Prostate gland (tissue), 2 donors: ENCODE measurements around the gene RTRAF. TPM values are rescaled to one million over a fixed set of nuclear protein-coding genes. Genes with fewer than 3 reads are reported as not detected.

ENCODE experiments used
- DNase-seq: peaks from one replicate; pipeline ENCODE4 v3.0.0-alpha.2; 2019; ENCODE audit warnings: low spot score
- H3K27ac ChIP-seq, 2 donors: fragments of 200-600 bp; sonication (generic); 2 replicates each; pipeline ENCODE4 v1.5.1; 2017 to 2019
- H3K27me3 ChIP-seq: fragments of 200-600 bp; sonication (generic); replicated peaks from 2 replicates; pipeline ENCODE4 v1.5.1; 2019; ENCODE audit not compliant: insufficient read depth
- H3K36me3 ChIP-seq, 2 donors: fragments of 200-600 bp; sonication (generic); 1 replicate in 1 of 2; 2 replicates in 1 of 2; pipeline versions ENCODE4 v1.5.1 to v1.8.1; 2017 to 2019
- H3K4me1 ChIP-seq: fragments of 200-600 bp; sonication (generic); replicated peaks from 2 replicates; pipeline ENCODE4 v1.5.1; 2019
- H3K4me3 ChIP-seq, 2 donors: fragments of 200-600 bp; sonication (generic); 2 replicates each; pipeline ENCODE4 v1.5.1; 2017 to 2019
- H3K9me3 ChIP-seq: fragments of 200-600 bp; sonication (generic); 2 replicates; pipeline ENCODE4 v1.5.1; 2017
- POLR2A ChIP-seq: fragments of 450-650 bp; IDR thresholded peaks from one replicate; pipeline ENCODE4 v1.6.1; 2016; ENCODE audit warnings: antibody characterized with exemption, mild to moderate bottlenecking
- POLR2AphosphoS5 ChIP-seq: sonication (generic); formaldehyde crosslinking; IDR thresholded peaks from one replicate; pipeline ENCODE4 v1.6.1; 2017; ENCODE audit warnings: antibody characterized with exemption
- WGBS: methylation state at CpG from one replicate; pipeline ENCODE4 v1.1.5; 2018; 5-methylcytosine and 5-hydroxymethylcytosine counted together
- intact Hi-C: fragments of 100-400 bp; cut with DNase I; formaldehyde crosslinking; loops from one replicate; pipeline ENCODE4 v1.14.2; 2022
- total RNA-seq, 2 donors: library from RNA; depleted of rRNA; stranded (reverse); fragments of >200 nt; gene quantifications; one replicate each; pipeline ENCODE4 v1.1.0, GENCODE V29; 2016
- TF ChIP-seq, protein P1 (sequence below), 4 experiments: fragments of 200-600 bp in 2 of 4; fragments of 450-650 bp in 2 of 4; sonication (generic) in 2 of 4; IDR thresholded peaks; 1 replicate in 3 of 4; 2 replicates in 1 of 4; pipeline ENCODE4 v1.5.1; 2016 to 2019; ENCODE audit warnings: antibody characterized with exemption in 4 of 4, mild to moderate bottlenecking in 2 of 4, moderate library complexity in 2 of 4

Gene RTRAF
- 100 to 1,000 TPM in 1 of 2 donors, 10 to 100 TPM in 1; 62.6 to 105 TPM for total RNA-seq

DNA sequence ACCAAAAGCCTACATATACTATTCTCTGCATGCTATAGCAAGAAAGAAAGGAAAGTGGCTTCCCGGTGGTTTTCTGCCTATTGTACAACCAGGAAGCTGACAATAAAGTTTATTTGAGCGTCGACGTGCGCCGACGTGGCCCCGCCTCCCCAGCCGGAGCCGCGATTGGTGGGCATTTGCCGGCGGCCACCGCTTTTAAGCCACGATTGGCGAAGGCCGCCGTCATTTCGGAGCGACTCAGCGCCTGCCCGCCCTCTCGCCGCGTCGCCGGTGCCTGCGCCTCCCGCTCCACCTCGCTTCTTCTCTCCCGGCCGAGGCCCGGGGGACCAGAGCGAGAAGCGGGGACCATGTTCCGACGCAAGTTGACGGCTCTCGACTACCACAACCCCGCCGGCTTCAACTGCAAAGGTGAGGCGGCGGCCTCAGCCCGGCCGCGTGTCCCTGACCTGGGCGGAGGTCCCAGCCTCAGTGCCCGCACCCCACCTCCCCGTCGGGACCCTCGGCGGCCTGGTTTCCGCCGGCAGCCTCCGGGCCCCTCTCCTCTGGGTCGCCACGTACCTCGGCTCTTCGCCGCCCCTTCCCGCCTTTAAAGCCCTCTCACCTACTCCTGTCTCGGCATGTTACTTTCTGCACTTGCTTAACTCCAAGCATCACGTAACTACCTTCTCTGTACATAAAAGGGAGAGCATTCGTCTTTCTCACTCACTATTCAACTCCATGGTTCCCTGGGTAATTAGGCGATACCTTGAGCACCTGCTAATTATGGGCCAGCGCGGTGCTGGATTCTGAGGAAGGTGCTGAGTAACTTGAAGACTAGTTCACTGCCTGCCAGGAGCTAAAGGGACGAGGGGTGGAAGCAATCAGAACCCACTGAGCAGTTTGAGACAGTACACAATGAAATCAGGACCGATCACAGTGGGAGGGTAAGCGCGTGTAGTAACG lies at the start of gene RTRAF:
RTRAF (plus strand) TSS at position 254 of the 942 bp plus-strand sequence; CDS start at position 348, 94 bp downstream.
- intact Hi-C loops, result loop anchor here (10.0 kb wide), 1 partner anchor 485 kb away; no protein-coding TSS in a partner anchor
- Histone ChIP-seq H3K9me3 (no peaks in the 10 kb centered on the region), H3K4me1 (peaks cover 4% of the 10 kb centered on the region), H3K4me3 (peak within 1 kb of the TSS; percentile 64 to 87), H3K27me3 (no peaks in the 10 kb centered on the region), H3K27ac (peak within 1 kb of the TSS; percentile 76 to 86), H3K36me3 (no peaks in the 10 kb centered on the region)
- WGBS, result under 1% methylated on average over 72 of the region's 72 CpGs
- DNase-seq, result peak; percentile 94
- TF ChIP-seq POLR2A, result peak; percentile 68
- TF ChIP-seq, protein P1, sequence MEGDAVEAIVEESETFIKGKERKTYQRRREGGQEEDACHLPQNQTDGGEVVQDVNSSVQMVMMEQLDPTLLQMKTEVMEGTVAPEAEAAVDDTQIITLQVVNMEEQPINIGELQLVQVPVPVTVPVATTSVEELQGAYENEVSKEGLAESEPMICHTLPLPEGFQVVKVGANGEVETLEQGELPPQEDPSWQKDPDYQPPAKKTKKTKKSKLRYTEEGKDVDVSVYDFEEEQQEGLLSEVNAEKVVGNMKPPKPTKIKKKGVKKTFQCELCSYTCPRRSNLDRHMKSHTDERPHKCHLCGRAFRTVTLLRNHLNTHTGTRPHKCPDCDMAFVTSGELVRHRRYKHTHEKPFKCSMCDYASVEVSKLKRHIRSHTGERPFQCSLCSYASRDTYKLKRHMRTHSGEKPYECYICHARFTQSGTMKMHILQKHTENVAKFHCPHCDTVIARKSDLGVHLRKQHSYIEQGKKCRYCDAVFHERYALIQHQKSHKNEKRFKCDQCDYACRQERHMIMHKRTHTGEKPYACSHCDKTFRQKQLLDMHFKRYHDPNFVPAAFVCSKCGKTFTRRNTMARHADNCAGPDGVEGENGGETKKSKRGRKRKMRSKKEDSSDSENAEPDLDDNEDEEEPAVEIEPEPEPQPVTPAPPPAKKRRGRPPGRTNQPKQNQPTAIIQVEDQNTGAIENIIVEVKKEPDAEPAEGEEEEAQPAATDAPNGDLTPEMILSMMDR (IDR thresholded peaks at IDR 0.05), result peak in 1 of 4 experiments; percentile 31
- peak; percentile 97 for TF ChIP-seq POLR2AphosphoS5

DNA sequence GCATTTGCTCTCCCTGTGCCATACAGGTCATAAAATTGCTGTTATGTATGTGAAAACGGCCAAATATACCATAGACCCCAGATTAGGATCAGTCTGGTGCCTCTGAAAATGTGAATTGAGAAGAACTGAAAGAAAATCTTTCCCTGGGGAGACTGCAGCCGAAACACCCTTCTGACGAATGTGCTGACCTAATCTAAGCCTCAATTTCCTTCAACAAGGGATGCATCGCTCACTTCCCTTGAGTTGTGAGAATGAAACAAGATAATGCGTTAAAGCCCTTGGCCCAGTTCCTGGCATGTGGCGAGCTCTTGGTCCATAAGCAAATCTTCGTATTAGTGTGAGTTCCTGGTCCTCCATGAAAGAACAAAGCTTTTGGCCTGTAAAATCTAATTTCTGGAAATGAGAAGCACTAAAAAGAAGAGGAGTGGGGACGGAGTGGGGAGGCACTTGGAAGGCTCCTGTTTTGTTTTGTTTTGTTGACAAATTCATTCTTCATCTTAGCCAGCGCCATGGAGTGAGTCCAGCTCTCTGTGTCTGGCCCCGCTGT lies 49.5 kb upstream of the RTRAF start:
- H3K27ac ChIP-seq, result no peak overlapping the region
- TF ChIP-seq POLR2A, result no peak
- no peak for TF ChIP-seq POLR2AphosphoS5
- TF ChIP-seq, protein P1 (IDR thresholded peaks at IDR 0.05), result no peak
- H3K4me3 ChIP-seq, result no peak overlapping the region
- WGBS, result 68% methylated on average over 10 of the region's 10 CpGs
- H3K9me3 ChIP-seq, result no peaks in the 10 kb centered on the region
- H3K4me1 ChIP-seq, result no peaks in the 10 kb centered on the region
- no peaks in the 10 kb centered on the region for H3K27me3 ChIP-seq
- no peak for DNase-seq
- intact Hi-C loops, result no loop called here
- H3K36me3 ChIP-seq, result no peaks in the 10 kb centered on the region

DNA sequence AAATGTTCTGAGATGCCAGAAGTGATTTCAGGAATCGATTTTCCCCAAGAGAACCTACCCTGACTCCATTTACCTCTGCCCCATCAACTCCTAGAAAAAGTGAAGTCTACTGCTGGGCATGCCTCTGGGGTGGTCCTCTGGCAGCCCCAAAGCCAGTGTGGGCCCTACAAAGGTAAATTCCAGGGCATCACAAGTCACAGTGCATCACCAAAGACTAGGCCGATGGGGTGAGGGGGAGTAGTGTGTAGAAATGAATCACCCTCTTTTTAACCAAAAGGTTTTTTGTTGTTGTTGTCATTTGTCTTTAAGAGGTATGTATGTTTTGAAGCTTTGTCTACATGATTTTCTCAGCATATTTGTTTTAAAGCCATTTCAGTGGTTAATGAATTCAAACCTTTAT lies 46.4 kb upstream of the RTRAF start:
- H3K9me3 ChIP-seq, result no peaks in the 10 kb centered on the region
- intact Hi-C loops, result no loop called here
- TF ChIP-seq POLR2AphosphoS5 (no peak), POLR2A (no peak)
- TF ChIP-seq, protein P1 (IDR thresholded peaks at IDR 0.05), result no peak
- H3K36me3 ChIP-seq, result no peaks in the 10 kb centered on the region
- H3K27me3 ChIP-seq, result no peaks in the 10 kb centered on the region
- no peaks in the 10 kb centered on the region for H3K4me1 ChIP-seq
- H3K4me3 ChIP-seq, result no peak overlapping the region
- WGBS, result 98% methylated on average over 2 of the region's 2 CpGs
- no peak for DNase-seq
- no peak overlapping the region for H3K27ac ChIP-seq

DNA sequence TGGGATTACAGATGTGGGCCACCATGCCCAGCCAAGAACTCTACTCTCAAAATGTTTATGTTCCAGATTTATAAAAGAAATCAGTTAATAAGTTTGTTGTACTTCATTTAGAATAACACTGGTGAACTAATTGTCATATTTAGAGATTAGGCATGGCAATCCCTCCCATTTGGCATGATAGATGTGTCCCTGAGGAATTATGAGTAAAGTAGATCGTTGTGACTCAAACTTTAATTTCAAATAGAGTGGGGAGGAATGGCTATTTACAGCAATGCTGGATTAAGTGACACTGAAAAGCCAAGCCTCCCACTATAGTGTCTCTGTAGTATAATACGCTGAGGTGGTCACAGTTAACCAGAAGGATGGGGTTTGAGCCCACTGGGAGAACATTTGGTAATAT lies 39.3 kb upstream of the RTRAF start:
- H3K27ac ChIP-seq, result no peak overlapping the region
- no peak overlapping the region for H3K4me3 ChIP-seq
- 70% methylated on average over 2 of the region's 2 CpGs for WGBS
- no peaks in the 10 kb centered on the region for H3K27me3 ChIP-seq
- H3K4me1 ChIP-seq, result no peaks in the 10 kb centered on the region
- DNase-seq, result no peak
- TF ChIP-seq, protein P1 (IDR thresholded peaks at IDR 0.05), result no peak
- no peak for TF ChIP-seq POLR2AphosphoS5
- TF ChIP-seq POLR2A, result no peak
- intact Hi-C loops, result no loop called here
- H3K9me3 ChIP-seq, result no peaks in the 10 kb centered on the region
- no peaks in the 10 kb centered on the region for H3K36me3 ChIP-seq
